HL-60 (cell line): Measurements from ENCODE around the gene TMEM156.

ENCODE experiments used
- POLR2AphosphoS5 ChIP-seq: IDR thresholded peaks from 2 replicates; pipeline ENCODE4 v1.6.1; 2012; ENCODE audit warnings: low read depth
- TF ChIP-seq, protein P1 (sequence below): IDR thresholded peaks from one replicate; pipeline ENCODE4 v1.5.1; 2011; ENCODE audit warnings: low read length, control low read depth, inconsistent platforms; ENCODE audit not compliant: insufficient read depth

DNA sequence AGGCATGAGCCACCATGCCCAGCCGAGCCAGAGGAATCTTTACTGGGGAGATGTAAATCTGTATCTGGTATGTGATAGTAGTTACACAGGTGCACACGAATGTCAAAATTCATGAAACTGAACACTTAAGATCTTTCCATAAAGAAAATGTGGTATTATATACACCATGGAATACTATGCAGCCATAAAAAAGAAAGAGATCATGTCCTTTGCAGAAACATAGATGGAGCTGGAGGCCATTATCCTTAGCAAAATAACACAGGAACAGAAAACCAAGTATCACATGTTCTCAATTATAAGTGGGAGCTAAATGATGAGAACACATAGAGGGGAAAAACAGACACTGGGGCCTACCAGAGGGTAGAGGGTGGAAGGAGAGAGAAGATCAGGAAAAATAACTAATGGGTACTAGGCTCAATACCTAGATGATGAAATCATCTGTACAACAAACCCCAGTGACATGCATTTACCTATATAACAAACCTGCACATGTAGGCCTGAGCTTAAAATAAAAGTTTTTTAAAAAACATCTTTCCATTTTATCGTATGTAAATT lies 7.8 kb downstream of the TMEM156 start:
- TF ChIP-seq, protein P1, sequence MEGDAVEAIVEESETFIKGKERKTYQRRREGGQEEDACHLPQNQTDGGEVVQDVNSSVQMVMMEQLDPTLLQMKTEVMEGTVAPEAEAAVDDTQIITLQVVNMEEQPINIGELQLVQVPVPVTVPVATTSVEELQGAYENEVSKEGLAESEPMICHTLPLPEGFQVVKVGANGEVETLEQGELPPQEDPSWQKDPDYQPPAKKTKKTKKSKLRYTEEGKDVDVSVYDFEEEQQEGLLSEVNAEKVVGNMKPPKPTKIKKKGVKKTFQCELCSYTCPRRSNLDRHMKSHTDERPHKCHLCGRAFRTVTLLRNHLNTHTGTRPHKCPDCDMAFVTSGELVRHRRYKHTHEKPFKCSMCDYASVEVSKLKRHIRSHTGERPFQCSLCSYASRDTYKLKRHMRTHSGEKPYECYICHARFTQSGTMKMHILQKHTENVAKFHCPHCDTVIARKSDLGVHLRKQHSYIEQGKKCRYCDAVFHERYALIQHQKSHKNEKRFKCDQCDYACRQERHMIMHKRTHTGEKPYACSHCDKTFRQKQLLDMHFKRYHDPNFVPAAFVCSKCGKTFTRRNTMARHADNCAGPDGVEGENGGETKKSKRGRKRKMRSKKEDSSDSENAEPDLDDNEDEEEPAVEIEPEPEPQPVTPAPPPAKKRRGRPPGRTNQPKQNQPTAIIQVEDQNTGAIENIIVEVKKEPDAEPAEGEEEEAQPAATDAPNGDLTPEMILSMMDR, result no peak
- TF ChIP-seq POLR2AphosphoS5, result no peak
